ENCODE results near the gene TNP1.

The TNP1 gene

GRCh38 chr2:216901273-216901672 lies 41.4 kb upstream of the TNP1 start:
- no peak for TF ChIP-seq CTCF (IDR thresholded peaks at IDR 0.05; ENCODE audit: insufficient read depth, low read length)
- no peak for TF ChIP-seq SPI1 (IDR thresholded peaks at IDR 0.05; ENCODE audit: borderline replicate concordance, low read depth)
- no peak for TF ChIP-seq REST (IDR thresholded peaks at IDR 0.05; ENCODE audit: insufficient replicate concordance, low read depth)
- TF ChIP-seq GABPA (IDR thresholded peaks at IDR 0.05; ENCODE audit: low read depth): no peak
- no peak for TF ChIP-seq POLR2AphosphoS5 (IDR thresholded peaks at IDR 0.05; ENCODE audit: low read depth)
- H3K4me3 ChIP-seq (replicated peaks; ENCODE audit: insufficient read depth, low read length): no peak overlapping the region
- no peak for DNase-seq (ENCODE audit: low read depth in 1 of 2, low spot score in 1 of 2)
- no peaks in the 10 kb centered on the region for H3K27me3 ChIP-seq (ENCODE audit: insufficient read depth, poor library complexity, severe bottlenecking)
- H3K27ac ChIP-seq (replicated peaks): no peak overlapping the region

- Histone ChIP-seq H3K27me3 (ENCODE audit: insufficient read depth, poor library complexity, severe bottlenecking) (no peaks in the 10 kb centered on the region), H3K27ac (replicated peaks) (no peak overlapping the region), H3K4me3 (replicated peaks; ENCODE audit: insufficient read depth, low read length) (no peak overlapping the region)
- no peak for TF ChIP-seq CTCF (IDR thresholded peaks at IDR 0.05; ENCODE audit: insufficient read depth, low read length)
- TF ChIP-seq SPI1 (IDR thresholded peaks at IDR 0.05; ENCODE audit: borderline replicate concordance, low read depth): no peak
- TF ChIP-seq POLR2AphosphoS5 (IDR thresholded peaks at IDR 0.05; ENCODE audit: low read depth): no peak
- TF ChIP-seq REST (IDR thresholded peaks at IDR 0.05; ENCODE audit: insufficient replicate concordance, low read depth): no peak
- TF ChIP-seq GABPA (IDR thresholded peaks at IDR 0.05; ENCODE audit: low read depth): no peak
- no peak for DNase-seq (ENCODE audit: low read depth in 1 of 2, low spot score in 1 of 2)
These were observed 40.5 kb upstream of the TNP1 start for GRCh38 chr2:216900406-216900805.

GRCh38 chr2:216897561-216898203 lies 37.8 kb upstream of the TNP1 start:
- Histone ChIP-seq H3K27me3 (ENCODE audit: insufficient read depth, poor library complexity, severe bottlenecking) (no peaks in the 10 kb centered on the region), H3K27ac (replicated peaks) (no peak overlapping the region), H3K4me3 (replicated peaks; ENCODE audit: insufficient read depth, low read length) (no peak overlapping the region)
- TF ChIP-seq POLR2AphosphoS5 (IDR thresholded peaks at IDR 0.05; ENCODE audit: low read depth): no peak
- no peak for TF ChIP-seq GABPA (IDR thresholded peaks at IDR 0.05; ENCODE audit: low read depth)
- TF ChIP-seq CTCF (IDR thresholded peaks at IDR 0.05; ENCODE audit: insufficient read depth, low read length): no peak
- TF ChIP-seq SPI1 (IDR thresholded peaks at IDR 0.05; ENCODE audit: borderline replicate concordance, low read depth): no peak
- no peak for TF ChIP-seq REST (IDR thresholded peaks at IDR 0.05; ENCODE audit: insufficient replicate concordance, low read depth)
- no peak for DNase-seq (ENCODE audit: low read depth in 1 of 2, low spot score in 1 of 2)

Data from HL-60 (cell line).